Osteocyte (in vitro differentiated cells): ENCODE results near the gene ST7. TPM values are rescaled to one million over a fixed set of nuclear protein-coding genes. Genes with fewer than 3 reads are reported as not detected.

ENCODE experiments used
- DNase-seq: peaks from one replicate; pipeline ENCODE4 v3.0.0; 2021; ENCODE audit warnings: mixed read lengths; ENCODE audit not compliant: unreplicated experiment; ENCODE audit errors: extremely low spot score
- H3K27ac Mint-ChIP-seq: one replicate; pipeline ENCODE4 v1.8.0; 2021; ENCODE audit warnings: mild to moderate bottlenecking, mixed read lengths; ENCODE audit not compliant: unreplicated experiment
- H3K27me3 Mint-ChIP-seq: one replicate; pipeline ENCODE4 v1.8.0; 2021; ENCODE audit warnings: mixed read lengths; ENCODE audit not compliant: unreplicated experiment
- H3K36me3 Mint-ChIP-seq: one replicate; pipeline ENCODE4 v1.8.0; 2021; ENCODE audit warnings: mixed read lengths; ENCODE audit not compliant: unreplicated experiment
- H3K4me1 Mint-ChIP-seq: one replicate; pipeline ENCODE4 v1.8.0; 2021; ENCODE audit warnings: mixed read lengths; ENCODE audit not compliant: unreplicated experiment
- H3K4me3 Mint-ChIP-seq: one replicate; pipeline ENCODE4 v1.8.0; 2021; ENCODE audit warnings: mild to moderate bottlenecking, moderate library complexity, mixed read lengths; ENCODE audit not compliant: unreplicated experiment
- H3K9me3 Mint-ChIP-seq: one replicate; pipeline ENCODE4 v1.8.0; 2021; ENCODE audit warnings: mixed read lengths; ENCODE audit not compliant: unreplicated experiment
- total RNA-seq: library from RNA; stranded (reverse); gene quantifications from 2 replicates; pipeline ENCODE4 v1.2.1, GENCODE V29; 2021
- TF ChIP-seq, protein P1 (sequence below): fragments of 200-600 bp; sonication (generic); IDR thresholded peaks from 2 replicates; pipeline ENCODE4 v1.5.0; 2021; ENCODE audit warnings: antibody characterized with exemption, mild to moderate bottlenecking, moderate library complexity

The ST7 gene
- total RNA-seq, 1 donor from 2014 or later, result 68.5 TPM

DNA sequence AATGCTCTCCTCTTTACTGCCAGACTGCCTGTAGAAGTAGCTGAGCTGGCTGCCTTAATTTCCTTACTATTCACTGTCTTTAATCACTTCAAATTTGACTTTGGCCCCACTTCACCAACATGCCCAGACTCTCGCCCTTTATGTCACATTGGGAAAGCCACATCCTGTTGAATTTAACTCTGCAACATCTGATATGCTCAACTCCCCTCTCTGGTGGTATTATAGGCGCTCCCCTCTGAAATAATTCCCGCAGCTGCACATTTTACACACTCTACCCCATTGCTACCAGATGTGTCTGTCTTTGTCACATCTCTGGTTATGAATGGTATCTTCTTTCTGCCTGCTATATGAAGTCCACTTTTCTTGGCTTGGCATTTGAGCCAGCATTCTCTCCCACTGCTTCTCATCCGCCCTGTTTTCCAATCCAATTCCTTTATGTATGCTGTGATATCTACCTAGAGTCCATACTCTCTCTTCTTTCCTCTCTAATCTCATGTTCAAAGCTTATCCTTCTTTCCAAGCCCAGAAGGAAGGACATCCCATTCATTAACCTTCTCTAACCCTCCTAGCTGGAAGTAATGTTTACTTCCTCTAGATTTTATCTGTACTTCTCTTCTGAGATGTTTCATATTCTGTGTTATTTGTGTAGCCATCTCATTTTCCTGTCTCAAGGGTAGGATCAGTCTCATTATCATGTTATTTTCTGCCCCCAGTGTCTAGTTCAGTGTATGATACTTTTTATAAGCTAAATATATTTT, 134.5 kb downstream of the ST7 start:
- no peaks in the 10 kb centered on the region for H3K27me3 Mint-ChIP-seq
- TF ChIP-seq, protein P1, sequence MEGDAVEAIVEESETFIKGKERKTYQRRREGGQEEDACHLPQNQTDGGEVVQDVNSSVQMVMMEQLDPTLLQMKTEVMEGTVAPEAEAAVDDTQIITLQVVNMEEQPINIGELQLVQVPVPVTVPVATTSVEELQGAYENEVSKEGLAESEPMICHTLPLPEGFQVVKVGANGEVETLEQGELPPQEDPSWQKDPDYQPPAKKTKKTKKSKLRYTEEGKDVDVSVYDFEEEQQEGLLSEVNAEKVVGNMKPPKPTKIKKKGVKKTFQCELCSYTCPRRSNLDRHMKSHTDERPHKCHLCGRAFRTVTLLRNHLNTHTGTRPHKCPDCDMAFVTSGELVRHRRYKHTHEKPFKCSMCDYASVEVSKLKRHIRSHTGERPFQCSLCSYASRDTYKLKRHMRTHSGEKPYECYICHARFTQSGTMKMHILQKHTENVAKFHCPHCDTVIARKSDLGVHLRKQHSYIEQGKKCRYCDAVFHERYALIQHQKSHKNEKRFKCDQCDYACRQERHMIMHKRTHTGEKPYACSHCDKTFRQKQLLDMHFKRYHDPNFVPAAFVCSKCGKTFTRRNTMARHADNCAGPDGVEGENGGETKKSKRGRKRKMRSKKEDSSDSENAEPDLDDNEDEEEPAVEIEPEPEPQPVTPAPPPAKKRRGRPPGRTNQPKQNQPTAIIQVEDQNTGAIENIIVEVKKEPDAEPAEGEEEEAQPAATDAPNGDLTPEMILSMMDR, result no peak
- H3K4me1 Mint-ChIP-seq, result peaks cover 51% of the 10 kb centered on the region
- no peaks in the 10 kb centered on the region for H3K9me3 Mint-ChIP-seq
- H3K36me3 Mint-ChIP-seq, result peaks cover 5% of the 10 kb centered on the region
- no peak overlapping the region for H3K4me3 Mint-ChIP-seq
- H3K27ac Mint-ChIP-seq, result peak overlapping the region; percentile 19
- no peak for DNase-seq

DNA sequence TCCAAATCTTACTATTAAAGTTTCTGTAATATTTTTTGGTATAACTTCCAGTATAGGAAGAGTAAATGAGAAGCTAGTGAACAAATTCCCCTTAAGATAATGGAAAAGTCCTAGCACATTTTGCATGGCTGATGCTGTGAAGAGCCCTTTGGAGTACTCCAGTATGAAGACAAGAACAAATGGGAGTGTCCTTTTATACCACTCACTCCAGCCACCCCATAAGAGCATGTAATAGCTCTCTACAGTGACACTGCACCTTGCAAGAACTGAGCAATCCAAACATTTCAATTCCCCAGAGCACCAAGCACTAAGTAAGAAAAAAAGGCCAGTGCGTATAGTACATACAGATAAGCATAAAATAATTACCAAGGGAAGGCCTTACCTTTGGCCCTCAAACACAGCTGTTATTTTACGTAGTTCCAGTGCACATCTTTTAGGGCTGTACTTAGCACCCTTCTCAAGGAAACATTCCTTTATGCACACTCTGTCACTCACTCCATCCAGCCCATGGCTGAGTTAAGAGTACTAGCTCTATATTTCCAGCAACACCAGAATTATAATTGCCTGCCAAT, 135.4 kb downstream of the ST7 start:
- DNase-seq, result no peak
- no peak overlapping the region for H3K4me3 Mint-ChIP-seq
- H3K27me3 Mint-ChIP-seq, result no peaks in the 10 kb centered on the region
- peaks cover 5% of the 10 kb centered on the region for H3K36me3 Mint-ChIP-seq
- TF ChIP-seq, protein P1, result no peak
- no peak overlapping the region for H3K27ac Mint-ChIP-seq
- H3K9me3 Mint-ChIP-seq, result no peaks in the 10 kb centered on the region
- H3K4me1 Mint-ChIP-seq, result peaks cover 52% of the 10 kb centered on the region

DNA sequence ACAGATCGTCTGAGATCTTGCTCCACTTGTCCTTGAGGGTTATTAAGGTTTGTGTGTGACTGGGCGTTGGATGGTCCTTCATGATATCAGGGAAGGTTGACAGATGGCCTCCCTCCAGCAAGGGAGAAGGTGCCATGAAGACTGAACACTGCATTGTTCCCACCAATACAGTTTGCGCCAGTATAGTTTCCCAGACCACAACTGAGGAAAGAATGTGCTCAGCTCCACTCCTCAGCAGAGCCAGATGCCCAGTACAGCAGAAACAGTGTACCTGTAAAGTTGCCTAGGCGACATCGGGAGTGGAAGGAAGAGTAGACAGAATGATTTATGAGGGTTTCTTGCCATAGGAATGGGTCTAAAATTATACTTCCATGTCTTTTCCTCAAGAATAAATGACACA, 137.5 kb downstream of the ST7 start:
- TF ChIP-seq, protein P1, result no peak
- Mint-ChIP-seq H3K4me1 (peaks cover 35% of the 10 kb centered on the region), H3K27me3 (no peaks in the 10 kb centered on the region), H3K27ac (no peak overlapping the region), H3K4me3 (no peak overlapping the region), H3K9me3 (no peaks in the 10 kb centered on the region), H3K36me3 (peaks cover 8% of the 10 kb centered on the region)
- no peak for DNase-seq

DNA sequence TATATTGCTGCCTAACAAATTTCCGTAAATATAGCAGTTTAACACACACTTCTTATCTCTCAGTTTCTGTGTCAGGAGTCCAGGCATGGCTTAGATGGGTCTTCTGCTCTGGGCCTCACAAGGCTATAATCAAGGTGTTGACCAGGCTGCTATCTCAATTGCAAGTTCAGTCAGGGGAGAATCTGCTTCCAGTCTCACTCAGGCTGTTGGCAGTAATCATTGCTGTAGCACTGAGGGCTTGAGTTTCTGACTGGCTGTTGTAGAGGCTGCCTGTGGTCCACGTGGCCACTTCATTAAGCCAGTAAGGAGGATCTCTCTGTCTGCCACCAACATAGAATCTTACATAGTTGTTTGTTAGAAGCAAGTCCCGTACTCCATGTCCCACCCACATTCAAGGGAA, 138.4 kb downstream of the ST7 start:
- no peak for DNase-seq
- Mint-ChIP-seq H3K27ac (no peak overlapping the region), H3K4me1 (peaks cover 34% of the 10 kb centered on the region), H3K4me3 (no peak overlapping the region), H3K36me3 (peaks cover 10% of the 10 kb centered on the region), H3K9me3 (no peaks in the 10 kb centered on the region), H3K27me3 (no peaks in the 10 kb centered on the region)
- TF ChIP-seq, protein P1, result no peak

DNA sequence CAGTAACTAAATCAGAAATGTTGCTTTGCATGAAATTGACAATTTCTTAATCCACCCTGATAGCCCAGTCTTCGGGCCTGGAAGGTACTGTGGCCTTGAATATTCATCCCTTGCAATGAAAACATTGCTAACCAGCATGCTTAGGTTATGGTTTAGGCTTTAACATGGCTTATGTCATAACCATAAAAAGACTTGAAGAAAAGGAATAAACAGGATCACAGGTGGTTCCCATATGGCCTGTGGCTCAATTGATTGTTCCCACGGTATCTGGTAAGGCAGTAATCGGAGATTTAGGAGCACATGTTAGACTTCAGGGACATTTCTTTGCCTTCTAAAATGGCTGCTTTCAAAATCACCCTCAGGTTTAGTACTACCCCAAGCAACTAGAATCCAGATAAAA, 139.5 kb downstream of the ST7 start:
- Mint-ChIP-seq H3K9me3 (no peaks in the 10 kb centered on the region), H3K4me3 (no peak overlapping the region), H3K4me1 (peaks cover 27% of the 10 kb centered on the region), H3K36me3 (peaks cover 10% of the 10 kb centered on the region), H3K27me3 (no peaks in the 10 kb centered on the region), H3K27ac (peak overlapping the region; percentile 27)
- DNase-seq, result no peak
- TF ChIP-seq, protein P1, result no peak
